Fibroblast of lung (primary cell): ENCODE data around the gene PACSIN2. TPM values are rescaled to one million over a fixed set of nuclear protein-coding genes. Genes with fewer than 3 reads are reported as not detected.

Experiments used
- DNase-seq, 2 donors: peaks; one replicate each; pipeline versions ENCODE4 v3.0.0 to v3.0.0-alpha.2; 2010; ENCODE audit warnings: low read depth in 2 of 2
- H2AFZ ChIP-seq: 2 replicates; pipeline ENCODE4 v1.5.1; 2012; ENCODE audit warnings: low read length, control low read depth, inconsistent platforms
- H3K27ac ChIP-seq: 2 replicates; pipeline ENCODE4 v1.5.1; 2011; ENCODE audit warnings: low read length, control low read depth; ENCODE audit not compliant: insufficient read depth
- H3K27me3 ChIP-seq: 2 replicates; pipeline ENCODE4 v1.5.1; 2011; ENCODE audit warnings: mild to moderate bottlenecking, low read length; ENCODE audit not compliant: control insufficient read depth, insufficient read depth
- H3K36me3 ChIP-seq: 2 replicates; pipeline ENCODE4 v1.5.1; 2011; ENCODE audit warnings: low read length; ENCODE audit not compliant: control insufficient read depth, insufficient read depth
- H3K4me1 ChIP-seq: 2 replicates; pipeline ENCODE4 v1.5.1; 2011; ENCODE audit warnings: low read length; ENCODE audit not compliant: control insufficient read depth, insufficient read depth; ENCODE audit errors: extremely low read depth
- H3K4me2 ChIP-seq: 2 replicates; pipeline ENCODE4 v1.5.1; 2011; ENCODE audit warnings: low read length, control low read depth; ENCODE audit not compliant: insufficient read depth; ENCODE audit errors: extremely low read depth
- H3K4me3 ChIP-seq, 4 experiments: fragments of 200-600 bp in 1 of 4; sonication (generic) in 1 of 4; replicated peaks in 1 of 4; 2 replicates each; pipeline ENCODE4 v1.5.1; 2011 to 2016; ENCODE audit warnings: low read length in 4 of 4, low read depth in 3 of 4, mild to moderate bottlenecking in 3 of 4, control low read depth in 2 of 4, inconsistent platforms in 1 of 4, mixed read lengths in 1 of 4; ENCODE audit not compliant: insufficient read depth in 1 of 4; ENCODE audit errors: control extremely low read depth in 1 of 4
- H3K79me2 ChIP-seq: 2 replicates; pipeline ENCODE4 v1.5.1; 2012; ENCODE audit warnings: mild to moderate bottlenecking, low read length, inconsistent platforms; ENCODE audit not compliant: control insufficient read depth, insufficient read depth
- H3K9ac ChIP-seq: 2 replicates; pipeline ENCODE4 v1.5.1; 2011; ENCODE audit warnings: mild to moderate bottlenecking, low read length, control low read depth; ENCODE audit not compliant: insufficient read depth
- H3K9me3 ChIP-seq: 2 replicates; pipeline ENCODE4 v1.5.1; 2012; ENCODE audit warnings: low read depth, low read length; ENCODE audit not compliant: control insufficient read depth, insufficient read depth
- H4K20me1 ChIP-seq: 2 replicates; pipeline ENCODE4 v1.5.1; 2011; ENCODE audit warnings: low read length; ENCODE audit not compliant: control insufficient read depth, insufficient read depth; ENCODE audit errors: extremely low read depth
- CTCF ChIP-seq, 2 donors: IDR thresholded peaks in 1 of 2; conservative IDR thresholded peaks in 1 of 2; 1 replicate in 1 of 2; 2 replicates in 1 of 2; pipeline ENCODE4 v1.5.1; 2011 to 2012; ENCODE audit warnings: low read length in 2 of 2, control low read depth in 1 of 2, inconsistent platforms in 1 of 2, low read depth in 1 of 2, mild to moderate bottlenecking in 1 of 2
- EZH2 ChIP-seq: IDR thresholded peaks from 2 replicates; pipeline ENCODE4 v1.5.1; 2012; ENCODE audit warnings: low read length, control low read depth, mild to moderate bottlenecking; ENCODE audit errors: missing control alignments
- polyA plus RNA-seq, 2 donors: library from polyadenylated mRNA; depleted of rRNA in 1 of 2; stranded (reverse) in 1 of 2; unstranded in 1 of 2; fragments of >200 nt; gene quantifications; 2 replicates each; pipeline ENCODE4 v1.2.1, GENCODE V29; 2011 to 2012; ENCODE audit warnings: missing spikeins in 1 of 2
- total RNA-seq: library from RNA; depleted of rRNA; stranded (reverse); fragments of >200 nt; gene quantifications from 2 replicates; pipeline ENCODE4 v1.2.1, GENCODE V29; 2014

Gene PACSIN2
- total and polyA plus RNA-seq, 2 donors (not counting 1 experiment from before 2014, with no cell fraction given) = 30.1 to 41.4 TPM

DNA sequence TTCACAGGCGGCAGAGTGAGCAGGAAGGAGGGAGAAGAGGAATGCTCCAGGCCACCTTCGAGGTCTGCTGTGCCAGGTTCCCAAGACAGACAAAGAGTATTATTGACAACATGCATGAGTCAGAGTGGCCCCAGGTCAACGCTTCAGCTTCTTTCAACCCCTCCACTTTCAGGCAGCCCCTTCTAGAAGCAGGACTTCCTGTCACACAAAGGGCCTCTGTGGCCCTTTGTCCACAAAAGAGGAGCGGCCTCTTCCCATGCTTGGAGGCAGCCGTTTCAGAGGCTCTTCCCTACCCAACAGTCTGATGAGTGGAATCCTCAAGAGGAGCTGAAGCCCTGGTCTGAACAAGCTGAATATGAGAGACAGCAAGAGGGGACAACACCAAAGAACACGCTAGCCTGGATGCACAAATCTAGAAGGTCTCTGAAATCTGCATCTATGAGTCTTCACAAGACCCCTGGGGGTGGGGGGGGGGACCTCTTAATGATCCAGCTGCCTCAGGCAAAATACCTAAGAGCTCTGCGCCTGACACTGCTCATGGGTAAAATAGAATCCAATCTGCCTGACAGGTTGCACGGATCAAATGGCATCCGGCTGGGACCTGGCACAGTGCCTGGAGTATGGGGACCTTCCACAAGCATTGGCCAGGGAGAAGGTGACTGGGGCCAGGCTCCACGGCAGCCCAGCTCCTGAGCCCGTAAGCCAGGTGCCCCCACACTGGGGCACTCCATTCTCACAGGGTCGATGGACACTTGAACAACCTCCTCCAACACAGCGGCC lies 67.5 kb downstream of the PACSIN2 start:
- peak in 1 of 2 donors; percentile 36 for DNase-seq
- no peak for TF ChIP-seq EZH2
- no peak for TF ChIP-seq CTCF (conservative IDR thresholded peaks at IDR 0.05 in 1 of 2, IDR thresholded peaks at IDR 0.05 in 1 of 2; ENCODE audit: low read depth in 1 of 2, low read length in 2 of 2)
- peaks cover 29% of the 10 kb centered on the region for H3K79me2 ChIP-seq
- H3K9me3 ChIP-seq = no peaks in the 10 kb centered on the region
- no peak overlapping the region for H2AFZ ChIP-seq
- H3K9ac ChIP-seq = no peak overlapping the region
- H3K36me3 ChIP-seq = peaks cover 2% of the 10 kb centered on the region
- no peaks in the 10 kb centered on the region for H4K20me1 ChIP-seq
- no peak overlapping the region for H3K27ac ChIP-seq
- H3K4me3 ChIP-seq = no peak overlapping the region
- H3K27me3 ChIP-seq = no peaks in the 10 kb centered on the region
- H3K4me2 ChIP-seq = no peak overlapping the region
- H3K4me1 ChIP-seq = peaks cover 9% of the 10 kb centered on the region

DNA sequence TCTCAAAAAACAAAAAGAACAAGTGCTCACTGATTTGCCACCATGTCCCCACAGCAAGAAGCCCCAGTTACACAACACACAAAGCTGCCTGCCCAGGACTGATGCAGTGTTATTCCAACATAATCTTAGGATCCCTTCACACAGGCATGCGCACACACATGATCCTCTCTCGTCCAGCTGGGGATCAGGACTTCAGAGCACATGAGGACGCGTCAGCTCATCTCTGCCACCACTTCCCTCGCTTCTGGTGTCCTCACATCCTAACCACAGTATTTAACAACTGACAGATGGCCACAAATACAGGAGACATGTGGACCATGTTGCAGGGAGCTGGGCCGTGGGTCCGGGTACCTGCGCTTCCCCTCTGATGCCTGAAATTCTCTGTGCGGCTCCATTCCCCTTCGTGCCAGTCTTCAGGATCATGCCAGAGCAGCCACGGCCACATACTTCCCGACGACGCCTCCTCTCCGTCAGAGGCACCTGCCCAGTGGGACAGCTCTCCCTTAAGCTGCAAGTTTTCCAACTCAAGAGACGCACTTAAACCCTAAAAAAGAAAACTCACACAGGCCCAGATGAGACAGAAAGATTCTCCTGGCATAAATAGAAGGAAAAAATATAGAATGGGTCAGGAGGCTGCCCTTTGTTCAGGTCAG lies 68.3 kb downstream of the PACSIN2 start:
- TF ChIP-seq EZH2 (no peak), CTCF (conservative IDR thresholded peaks at IDR 0.05 in 1 of 2, IDR thresholded peaks at IDR 0.05 in 1 of 2; ENCODE audit: low read depth in 1 of 2, low read length in 2 of 2) (no peak)
- no peak overlapping the region for H2AFZ ChIP-seq
- no peak overlapping the region for H3K9ac ChIP-seq
- peaks cover 29% of the 10 kb centered on the region for H3K79me2 ChIP-seq
- no peak overlapping the region for H3K27ac ChIP-seq
- no peak overlapping the region for H3K4me3 ChIP-seq
- H3K27me3 ChIP-seq = no peaks in the 10 kb centered on the region
- H3K4me2 ChIP-seq = no peak overlapping the region
- H4K20me1 ChIP-seq = no peaks in the 10 kb centered on the region
- DNase-seq = no peak
- H3K4me1 ChIP-seq = peaks cover 9% of the 10 kb centered on the region
- no peaks in the 10 kb centered on the region for H3K9me3 ChIP-seq
- H3K36me3 ChIP-seq = peaks cover 2% of the 10 kb centered on the region

- no peaks in the 10 kb centered on the region for H3K9me3 ChIP-seq
- TF ChIP-seq EZH2 (no peak), CTCF (conservative IDR thresholded peaks at IDR 0.05 in 1 of 2, IDR thresholded peaks at IDR 0.05 in 1 of 2; ENCODE audit: low read depth in 1 of 2, low read length in 2 of 2) (no peak)
- no peak for DNase-seq
- H3K27ac ChIP-seq = no peak overlapping the region
- H4K20me1 ChIP-seq = no peaks in the 10 kb centered on the region
- peaks cover 9% of the 10 kb centered on the region for H3K4me1 ChIP-seq
- no peaks in the 10 kb centered on the region for H3K27me3 ChIP-seq
- no peak overlapping the region for H2AFZ ChIP-seq
- no peak overlapping the region for H3K4me2 ChIP-seq
- H3K4me3 ChIP-seq = no peak overlapping the region
- H3K9ac ChIP-seq = no peak overlapping the region
- H3K79me2 ChIP-seq = peaks cover 28% of the 10 kb centered on the region
- peaks cover 2% of the 10 kb centered on the region for H3K36me3 ChIP-seq
Observed at GRCh38 chr22:42945736-42946135, 69.2 kb downstream of the PACSIN2 start.
